GM19452 (cell line): ENCODE data around the gene NAGK.
"Not testable (repeated sequence)": the region's sequence is repeated elsewhere in the genome, so short reads cannot be mapped to it uniquely, and the experiment has no call there.

Source experiments
- ATAC-seq: cut with Tn5 transposase; IDR thresholded peaks from one replicate; pipeline ENCODE4 v1.9.1; 2021; ENCODE audit not compliant: unreplicated experiment

Gene NAGK

GRCh38 chr2:71103809-71104208 lies 35.4 kb downstream of the NAGK start:
- ATAC-seq, result no peak

- ATAC-seq, result not testable (repeated sequence)
Observed at GRCh38 chr2:71106463-71106862, 38.0 kb downstream of the NAGK start.

- no peak for ATAC-seq
Observed at GRCh38 chr2:71108091-71108490, 39.6 kb downstream of the NAGK start.

- ATAC-seq, result no peak
Observed at GRCh38 chr2:71113843-71114242, 45.4 kb downstream of the NAGK start.

- ATAC-seq, result no peak
Observed at GRCh38 chr2:71117063-71117462, 48.6 kb downstream of the NAGK start.

GRCh38 chr2:71120195-71120594 lies 51.7 kb downstream of the NAGK start:
- ATAC-seq, result no peak

GRCh38 chr2:71121479-71121878 lies 53.0 kb downstream of the NAGK start:
- ATAC-seq, result no peak

- ATAC-seq, result no peak
Observed at GRCh38 chr2:71122387-71123298, 54.2 kb downstream of the NAGK start.

GRCh38 chr2:71125506-71126294 lies 57.3 kb downstream of the NAGK start:
- no peak for ATAC-seq

GRCh38 chr2:71126957-71127356 lies 58.5 kb downstream of the NAGK start:
- ATAC-seq, result no peak
